DOHH2 (cell line): ENCODE data around the gene UBE2S.

ENCODE experiments used
- CTCF ChIP-seq: fragments of 200-600 bp; sonication (generic); IDR thresholded peaks from one replicate; pipeline ENCODE4 v1.5.1; 2014; ENCODE audit warnings: antibody characterized with exemption, mild to moderate bottlenecking, low read depth, low read length; ENCODE audit not compliant: poor library complexity, severe bottlenecking
- EZH2phosphoT487 ChIP-seq: fragments of 200-600 bp; sonication (generic); IDR thresholded peaks from 2 replicates; pipeline ENCODE4 v1.6.1; 2017; ENCODE audit warnings: borderline replicate concordance, mild to moderate bottlenecking, antibody characterized with exemption, low read length, moderate library complexity, mixed read lengths

DNA sequence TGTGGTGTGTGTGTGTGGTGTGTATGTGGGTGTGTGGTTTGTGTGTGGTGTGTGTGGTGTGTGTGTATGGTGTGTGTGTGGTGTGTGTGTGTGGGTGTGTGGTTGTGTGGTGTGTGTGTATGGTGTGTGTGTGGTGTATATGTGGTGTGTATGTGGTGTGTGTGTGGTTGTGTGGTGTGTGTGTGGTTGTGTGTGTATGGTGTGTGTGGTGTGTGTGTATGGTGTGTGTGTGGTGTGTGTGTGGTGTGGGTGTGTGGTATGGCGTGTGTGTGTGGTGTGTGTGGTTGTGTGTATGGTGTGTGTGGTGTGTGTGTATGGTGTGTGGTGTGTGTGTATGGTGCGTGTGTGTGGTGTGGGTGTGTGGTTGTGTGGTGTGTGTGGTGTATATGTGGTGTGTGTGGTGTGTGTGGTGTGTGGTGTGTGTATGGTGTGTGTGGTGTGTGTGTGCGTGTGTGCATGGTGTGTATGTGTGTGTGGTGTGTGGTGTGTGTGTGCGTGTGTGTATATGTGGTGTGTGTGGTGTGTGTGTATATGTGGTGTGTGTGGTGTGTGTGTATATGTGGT lies 26.9 kb upstream of the UBE2S start:
- TF ChIP-seq EZH2phosphoT487 (no peak), CTCF (no peak)
